WTC11 (cell line): ENCODE results near the gene CPLANE1. TPM values are rescaled to one million over a fixed set of nuclear protein-coding genes. Genes with fewer than 3 reads are reported as not detected.
"Not testable (repeated sequence)": the region's sequence is repeated elsewhere in the genome, so short reads cannot be mapped to it uniquely, and the experiment has no call there.

Experiments
- ATAC-seq: fragments of 200-7000 bp; cut with Tn5 transposase; 2 replicates; pipeline ENCODE4 v1.10.0; 2021; ENCODE audit warnings: mild to moderate bottlenecking, moderate library complexity
- CTCF ChIA-PET: fragments of 300-600 bp; sonication (Branson Sonifier 250); formaldehyde crosslinking; loops from one replicate; lab custom pipeline; 2021; ENCODE audit warnings: antibody characterized with exemption; lab: Charles Lee
- POLR2A ChIA-PET: fragments of 350-600 bp; sonication (Branson Sonifier 250); formaldehyde crosslinking; loops from one replicate; lab custom pipeline; 2021; ENCODE audit warnings: antibody characterized with exemption; lab: Charles Lee
- DNase-seq: peaks from one replicate; pipeline ENCODE4 v3.0.0; 2021; ENCODE audit warnings: low spot score
- H3K27ac Mint-ChIP-seq: 2 replicates; pipeline ENCODE4 v1.8.0; 2021; ENCODE audit warnings: mixed read lengths
- H3K27me3 Mint-ChIP-seq: 2 replicates; pipeline ENCODE4 v1.8.0; 2021; ENCODE audit warnings: low read depth, mild to moderate bottlenecking, moderate library complexity, mixed read lengths
- H3K36me3 Mint-ChIP-seq: 2 replicates; pipeline ENCODE4 v1.8.0; 2021; ENCODE audit warnings: mixed read lengths
- H3K4me1 Mint-ChIP-seq: 2 replicates; pipeline ENCODE4 v1.8.0; 2022; ENCODE audit warnings: mixed read lengths
- H3K4me3 Mint-ChIP-seq: 2 replicates; pipeline ENCODE4 v1.8.0; 2021; ENCODE audit warnings: mild to moderate bottlenecking, moderate library complexity, mixed read lengths
- H3K9me3 Mint-ChIP-seq: 2 replicates; pipeline ENCODE4 v1.8.0; 2021; ENCODE audit warnings: mixed read lengths
- ATF1 ChIP-seq: sonication (generic); formaldehyde crosslinking; IDR thresholded peaks from 2 replicates; pipeline ENCODE4 v1.8.1; 2023; ENCODE audit warnings: mild to moderate bottlenecking, moderate library complexity, missing genetic modification reagents
- ELF4 ChIP-seq: sonication (generic); formaldehyde crosslinking; IDR thresholded peaks from 2 replicates; pipeline ENCODE4 v1.8.1; 2022; ENCODE audit warnings: low read depth, mild to moderate bottlenecking, moderate library complexity, missing genetic modification reagents
- EMX1 ChIP-seq: fragments of 250-450 bp; sonication (Bioruptor Pico); IDR thresholded peaks from 2 replicates; pipeline ENCODE4 v1.8.0; 2021; ENCODE audit warnings: mild to moderate bottlenecking
- ETV6 ChIP-seq: sonication (generic); formaldehyde crosslinking; IDR thresholded peaks from 2 replicates; pipeline ENCODE4 v1.8.1; 2022; ENCODE audit warnings: mild to moderate bottlenecking, missing genetic modification reagents
- JAZF1 ChIP-seq: fragments of 250-450 bp; sonication (Bioruptor Pico); IDR thresholded peaks from 2 replicates; pipeline ENCODE4 v1.9.0; 2021; ENCODE audit warnings: moderate library complexity, mild to moderate bottlenecking, inconsistent platforms
- NFYB ChIP-seq: sonication (generic); formaldehyde crosslinking; conservative IDR thresholded peaks from 2 replicates; pipeline ENCODE4 v1.8.0; 2022; ENCODE audit warnings: low read depth, missing genetic modification reagents
- NR2C2 ChIP-seq: sonication (generic); formaldehyde crosslinking; IDR thresholded peaks from 2 replicates; pipeline ENCODE4 v1.8.0; 2022; ENCODE audit warnings: mild to moderate bottlenecking, missing genetic modification reagents
- OVOL2 ChIP-seq: fragments of 250-450 bp; sonication (Bioruptor Pico); IDR thresholded peaks from 2 replicates; pipeline ENCODE4 v1.9.0; 2021; ENCODE audit warnings: mild to moderate bottlenecking, borderline replicate concordance
- RELA ChIP-seq: sonication (generic); formaldehyde crosslinking; IDR thresholded peaks from 2 replicates; pipeline ENCODE4 v1.8.1; 2022; ENCODE audit warnings: missing genetic modification reagents, mild to moderate bottlenecking, borderline replicate concordance
- SOX15 ChIP-seq: fragments of 250-450 bp; sonication (Bioruptor Pico); IDR thresholded peaks from 2 replicates; pipeline ENCODE4 v1.9.0; 2021; ENCODE audit warnings: mild to moderate bottlenecking
- ZNF219 ChIP-seq: sonication (generic); formaldehyde crosslinking; IDR thresholded peaks from 2 replicates; pipeline ENCODE4 v1.8.0; 2023; ENCODE audit warnings: missing genetic modification reagents, mild to moderate bottlenecking, borderline replicate concordance
- ZNF671 ChIP-seq: fragments of 250-450 bp; sonication (Bioruptor Pico); IDR thresholded peaks from 2 replicates; pipeline ENCODE4 v1.8.0; 2021; ENCODE audit warnings: mild to moderate bottlenecking
- total RNA-seq: library from RNA; stranded (reverse); gene quantifications from 3 replicates; pipeline ENCODE4 v1.2.3, GENCODE V29; 2021
- TF ChIP-seq, protein P1 (sequence below): sonication (generic); formaldehyde crosslinking; IDR thresholded peaks from 2 replicates; pipeline ENCODE4 v1.8.1; 2022; ENCODE audit warnings: missing genetic modification reagents, borderline replicate concordance
- TF ChIP-seq, protein P2 (sequence below): sonication (generic); formaldehyde crosslinking; IDR thresholded peaks from 2 replicates; pipeline ENCODE4 v1.8.0; 2022; ENCODE audit warnings: mild to moderate bottlenecking, missing genetic modification reagents
- TF ChIP-seq, protein P3 (sequence below): sonication (generic); formaldehyde crosslinking; IDR thresholded peaks from 2 replicates; pipeline ENCODE4 v1.8.1; 2023; ENCODE audit warnings: mild to moderate bottlenecking, missing genetic modification reagents, moderate library complexity
- TF ChIP-seq, protein P4 (sequence below): fragments of 250-450 bp; sonication (Bioruptor Pico); IDR thresholded peaks from 2 replicates; pipeline ENCODE4 v1.9.0; 2021; ENCODE audit warnings: moderate library complexity, mild to moderate bottlenecking, inconsistent platforms, borderline replicate concordance
- TF ChIP-seq, protein P5 (sequence below): sonication (generic); formaldehyde crosslinking; IDR thresholded peaks from 2 replicates; pipeline ENCODE4 v1.8.1; 2022; ENCODE audit warnings: low read depth, missing genetic modification reagents, borderline replicate concordance
- TF ChIP-seq, protein P6 (sequence below): sonication (generic); formaldehyde crosslinking; IDR thresholded peaks from 2 replicates; pipeline ENCODE4 v1.8.1; 2023; ENCODE audit warnings: mild to moderate bottlenecking, missing genetic modification reagents, borderline replicate concordance

The CPLANE1 gene
- total RNA-seq, 1 experiment from 2014 or later, result 4.8 TPM

DNA sequence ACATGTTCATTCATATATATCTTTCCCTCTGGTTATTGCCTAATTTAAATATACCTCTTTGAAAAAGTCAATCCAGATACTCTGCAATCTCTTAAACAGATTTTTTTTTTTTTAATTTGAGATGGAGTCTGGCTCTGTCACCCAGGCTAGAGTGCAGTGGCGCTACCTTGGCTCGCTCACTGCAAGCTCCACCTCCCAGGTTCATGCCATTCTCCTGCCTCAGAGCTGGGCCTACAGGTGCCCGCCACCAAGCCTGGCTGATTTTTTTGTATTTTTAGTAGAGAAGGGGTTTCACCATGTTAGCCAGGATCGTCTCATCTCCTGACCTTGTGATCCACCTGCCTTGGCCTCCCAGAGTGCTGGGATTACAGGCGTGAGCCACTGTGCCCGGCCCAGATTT, 28.8 kb downstream of the CPLANE1 start:
- H3K4me1 Mint-ChIP-seq, ATAC-seq, POLR2A ChIA-PET, DNase-seq, H3K9me3 Mint-ChIP-seq, H3K36me3 Mint-ChIP-seq, H3K27ac Mint-ChIP-seq, CTCF ChIA-PET, H3K4me3 Mint-ChIP-seq, H3K27me3 Mint-ChIP-seq: not testable (repeated sequence)

DNA sequence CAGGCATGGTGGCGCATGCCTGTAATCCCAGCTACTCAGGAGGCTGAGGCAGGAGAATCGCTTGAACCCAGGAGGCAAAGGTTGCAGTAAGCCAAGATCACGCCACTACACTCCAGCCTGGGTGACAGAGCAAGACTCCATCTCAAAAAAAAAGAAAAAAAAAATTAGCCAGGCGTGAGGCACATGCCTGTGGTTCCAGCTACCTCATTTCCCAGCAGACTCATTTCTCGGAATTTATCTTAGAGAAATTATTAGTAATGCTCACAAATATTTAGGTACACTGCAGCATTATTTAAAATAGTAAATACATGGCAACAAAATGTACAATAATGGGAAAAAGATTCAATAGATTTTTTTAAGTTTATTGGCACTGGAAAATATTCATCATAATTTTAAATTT, 29.8 kb downstream of the CPLANE1 start:
- H3K27me3 Mint-ChIP-seq, H3K9me3 Mint-ChIP-seq, H3K4me3 Mint-ChIP-seq, H3K4me1 Mint-ChIP-seq, H3K27ac Mint-ChIP-seq, H3K36me3 Mint-ChIP-seq, DNase-seq, POLR2A ChIA-PET, ATAC-seq: not testable (repeated sequence)
- CTCF ChIA-PET, result interaction anchor here (0.7 kb wide), 1 partner anchor 480 kb away, joined by 4 read pairs; no protein-coding TSS in a partner anchor

DNA sequence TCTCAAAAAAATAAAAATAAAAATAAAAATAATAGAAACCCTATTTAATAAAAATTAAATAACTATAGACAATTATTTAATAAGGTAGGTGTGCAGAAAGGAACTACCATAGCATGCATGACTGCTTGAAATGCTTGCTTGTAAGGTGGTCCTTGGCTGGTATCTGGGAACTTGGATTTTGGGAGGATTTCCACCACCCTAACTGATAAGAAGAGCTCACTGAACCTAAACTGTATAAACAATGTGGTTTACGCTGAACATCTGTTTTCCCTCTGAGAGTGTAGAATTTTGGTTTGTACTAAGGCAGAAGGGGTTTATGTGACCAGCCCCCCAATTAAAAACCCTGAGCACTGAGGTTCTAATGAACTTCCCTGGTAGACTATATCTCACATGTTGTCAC, 31.2 kb downstream of the CPLANE1 start:
- DNase-seq, result no peak
- no peaks in the 10 kb centered on the region for H3K36me3 Mint-ChIP-seq
- H3K9me3 Mint-ChIP-seq, result no peaks in the 10 kb centered on the region
- no peaks in the 10 kb centered on the region for H3K27me3 Mint-ChIP-seq
- no peak for TF ChIP-seq NR2C2 (CRISPR knock-in tag)
- TF ChIP-seq, protein P1, sequence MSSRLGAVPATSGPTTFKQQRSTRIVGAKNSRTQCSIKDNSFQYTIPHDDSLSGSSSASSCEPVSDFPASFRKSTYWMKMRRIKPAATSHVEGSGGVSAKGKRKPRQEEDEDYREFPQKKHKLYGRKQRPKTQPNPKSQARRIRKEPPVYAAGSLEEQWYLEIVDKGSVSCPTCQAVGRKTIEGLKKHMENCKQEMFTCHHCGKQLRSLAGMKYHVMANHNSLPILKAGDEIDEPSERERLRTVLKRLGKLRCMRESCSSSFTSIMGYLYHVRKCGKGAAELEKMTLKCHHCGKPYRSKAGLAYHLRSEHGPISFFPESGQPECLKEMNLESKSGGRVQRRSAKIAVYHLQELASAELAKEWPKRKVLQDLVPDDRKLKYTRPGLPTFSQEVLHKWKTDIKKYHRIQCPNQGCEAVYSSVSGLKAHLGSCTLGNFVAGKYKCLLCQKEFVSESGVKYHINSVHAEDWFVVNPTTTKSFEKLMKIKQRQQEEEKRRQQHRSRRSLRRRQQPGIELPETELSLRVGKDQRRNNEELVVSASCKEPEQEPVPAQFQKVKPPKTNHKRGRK (CRISPR knock-in tag), result no peak
- TF ChIP-seq ZNF219 (CRISPR knock-in tag), result no peak
- TF ChIP-seq, protein P2, sequence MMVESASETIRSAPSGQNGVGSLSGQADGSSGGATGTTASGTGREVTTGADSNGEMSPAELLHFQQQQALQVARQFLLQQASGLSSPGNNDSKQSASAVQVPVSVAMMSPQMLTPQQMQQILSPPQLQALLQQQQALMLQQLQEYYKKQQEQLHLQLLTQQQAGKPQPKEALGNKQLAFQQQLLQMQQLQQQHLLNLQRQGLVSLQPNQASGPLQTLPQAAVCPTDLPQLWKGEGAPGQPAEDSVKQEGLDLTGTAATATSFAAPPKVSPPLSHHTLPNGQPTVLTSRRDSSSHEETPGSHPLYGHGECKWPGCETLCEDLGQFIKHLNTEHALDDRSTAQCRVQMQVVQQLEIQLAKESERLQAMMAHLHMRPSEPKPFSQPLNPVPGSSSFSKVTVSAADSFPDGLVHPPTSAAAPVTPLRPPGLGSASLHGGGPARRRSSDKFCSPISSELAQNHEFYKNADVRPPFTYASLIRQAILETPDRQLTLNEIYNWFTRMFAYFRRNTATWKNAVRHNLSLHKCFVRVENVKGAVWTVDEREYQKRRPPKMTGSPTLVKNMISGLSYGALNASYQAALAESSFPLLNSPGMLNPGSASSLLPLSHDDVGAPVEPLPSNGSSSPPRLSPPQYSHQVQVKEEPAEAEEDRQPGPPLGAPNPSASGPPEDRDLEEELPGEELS (CRISPR knock-in tag), result no peak
- TF ChIP-seq, protein P3, sequence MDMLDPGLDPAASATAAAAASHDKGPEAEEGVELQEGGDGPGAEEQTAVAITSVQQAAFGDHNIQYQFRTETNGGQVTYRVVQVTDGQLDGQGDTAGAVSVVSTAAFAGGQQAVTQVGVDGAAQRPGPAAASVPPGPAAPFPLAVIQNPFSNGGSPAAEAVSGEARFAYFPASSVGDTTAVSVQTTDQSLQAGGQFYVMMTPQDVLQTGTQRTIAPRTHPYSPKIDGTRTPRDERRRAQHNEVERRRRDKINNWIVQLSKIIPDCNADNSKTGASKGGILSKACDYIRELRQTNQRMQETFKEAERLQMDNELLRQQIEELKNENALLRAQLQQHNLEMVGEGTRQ (CRISPR knock-in tag), result no peak
- TF ChIP-seq JAZF1 (CRISPR knock-in tag), result no peak
- no peak for TF ChIP-seq EMX1 (CRISPR knock-in tag)
- TF ChIP-seq SOX15, result no peak
- no peak for TF ChIP-seq OVOL2
- no peak for TF ChIP-seq ZNF671 (CRISPR knock-in tag)
- no peak for TF ChIP-seq ETV6 (CRISPR knock-in tag)
- TF ChIP-seq, protein P4, sequence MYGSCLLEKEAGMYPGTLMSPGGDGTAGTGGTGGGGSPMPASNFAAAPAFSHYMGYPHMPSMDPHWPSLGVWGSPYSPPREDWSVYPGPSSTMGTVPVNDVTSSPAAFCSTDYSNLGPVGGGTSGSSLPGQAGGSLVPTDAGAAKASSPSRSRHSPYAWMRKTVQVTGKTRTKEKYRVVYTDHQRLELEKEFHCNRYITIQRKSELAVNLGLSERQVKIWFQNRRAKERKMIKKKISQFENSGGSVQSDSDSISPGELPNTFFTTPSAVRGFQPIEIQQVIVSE, result no peak
- TF ChIP-seq NFYB (CRISPR knock-in tag), result no peak
- no peak for TF ChIP-seq RELA (CRISPR knock-in tag)
- TF ChIP-seq ATF1, result no peak
- H3K4me3 Mint-ChIP-seq, result no peak overlapping the region
- ATAC-seq, result no peak
- ChIA-PET POLR2A (no interaction called here), CTCF (no interaction called here)
- H3K4me1 Mint-ChIP-seq, result no peaks in the 10 kb centered on the region
- no peak overlapping the region for H3K27ac Mint-ChIP-seq

DNA sequence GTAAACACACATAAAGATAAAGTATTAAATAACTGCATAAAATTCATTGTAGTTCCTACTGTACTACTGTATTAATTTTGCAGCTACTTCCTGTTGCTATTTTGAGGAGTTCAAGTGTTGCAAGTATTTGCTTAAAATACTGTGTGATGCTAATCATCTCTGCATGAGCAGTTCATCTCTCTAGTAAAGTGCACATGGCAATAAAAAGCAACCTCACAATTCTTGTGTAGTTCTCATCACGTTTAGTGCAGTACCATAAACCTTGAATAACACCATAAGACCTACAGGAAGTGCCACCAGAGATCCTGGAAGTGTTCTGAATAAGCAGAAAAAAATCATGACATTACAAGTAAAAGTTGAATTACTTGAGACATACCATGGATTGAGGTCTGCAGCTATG, 34.6 kb downstream of the CPLANE1 start:
- no peak for DNase-seq
- Mint-ChIP-seq H3K4me1 (peaks cover 5% of the 10 kb centered on the region; the same call in 1 of the 2 replicates), H3K36me3 (no peaks in the 10 kb centered on the region), H3K27ac (no peak overlapping the region), H3K27me3 (no peaks in the 10 kb centered on the region), H3K4me3 (no peak overlapping the region), H3K9me3 (no peaks in the 10 kb centered on the region)
- no peak for ATAC-seq
- ChIA-PET CTCF (no interaction called here), POLR2A (no interaction called here)
- TF ChIP-seq, protein P5, sequence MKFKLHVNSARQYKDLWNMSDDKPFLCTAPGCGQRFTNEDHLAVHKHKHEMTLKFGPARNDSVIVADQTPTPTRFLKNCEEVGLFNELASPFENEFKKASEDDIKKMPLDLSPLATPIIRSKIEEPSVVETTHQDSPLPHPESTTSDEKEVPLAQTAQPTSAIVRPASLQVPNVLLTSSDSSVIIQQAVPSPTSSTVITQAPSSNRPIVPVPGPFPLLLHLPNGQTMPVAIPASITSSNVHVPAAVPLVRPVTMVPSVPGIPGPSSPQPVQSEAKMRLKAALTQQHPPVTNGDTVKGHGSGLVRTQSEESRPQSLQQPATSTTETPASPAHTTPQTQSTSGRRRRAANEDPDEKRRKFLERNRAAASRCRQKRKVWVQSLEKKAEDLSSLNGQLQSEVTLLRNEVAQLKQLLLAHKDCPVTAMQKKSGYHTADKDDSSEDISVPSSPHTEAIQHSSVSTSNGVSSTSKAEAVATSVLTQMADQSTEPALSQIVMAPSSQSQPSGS (CRISPR knock-in tag), result no peak
- TF ChIP-seq, protein P6, sequence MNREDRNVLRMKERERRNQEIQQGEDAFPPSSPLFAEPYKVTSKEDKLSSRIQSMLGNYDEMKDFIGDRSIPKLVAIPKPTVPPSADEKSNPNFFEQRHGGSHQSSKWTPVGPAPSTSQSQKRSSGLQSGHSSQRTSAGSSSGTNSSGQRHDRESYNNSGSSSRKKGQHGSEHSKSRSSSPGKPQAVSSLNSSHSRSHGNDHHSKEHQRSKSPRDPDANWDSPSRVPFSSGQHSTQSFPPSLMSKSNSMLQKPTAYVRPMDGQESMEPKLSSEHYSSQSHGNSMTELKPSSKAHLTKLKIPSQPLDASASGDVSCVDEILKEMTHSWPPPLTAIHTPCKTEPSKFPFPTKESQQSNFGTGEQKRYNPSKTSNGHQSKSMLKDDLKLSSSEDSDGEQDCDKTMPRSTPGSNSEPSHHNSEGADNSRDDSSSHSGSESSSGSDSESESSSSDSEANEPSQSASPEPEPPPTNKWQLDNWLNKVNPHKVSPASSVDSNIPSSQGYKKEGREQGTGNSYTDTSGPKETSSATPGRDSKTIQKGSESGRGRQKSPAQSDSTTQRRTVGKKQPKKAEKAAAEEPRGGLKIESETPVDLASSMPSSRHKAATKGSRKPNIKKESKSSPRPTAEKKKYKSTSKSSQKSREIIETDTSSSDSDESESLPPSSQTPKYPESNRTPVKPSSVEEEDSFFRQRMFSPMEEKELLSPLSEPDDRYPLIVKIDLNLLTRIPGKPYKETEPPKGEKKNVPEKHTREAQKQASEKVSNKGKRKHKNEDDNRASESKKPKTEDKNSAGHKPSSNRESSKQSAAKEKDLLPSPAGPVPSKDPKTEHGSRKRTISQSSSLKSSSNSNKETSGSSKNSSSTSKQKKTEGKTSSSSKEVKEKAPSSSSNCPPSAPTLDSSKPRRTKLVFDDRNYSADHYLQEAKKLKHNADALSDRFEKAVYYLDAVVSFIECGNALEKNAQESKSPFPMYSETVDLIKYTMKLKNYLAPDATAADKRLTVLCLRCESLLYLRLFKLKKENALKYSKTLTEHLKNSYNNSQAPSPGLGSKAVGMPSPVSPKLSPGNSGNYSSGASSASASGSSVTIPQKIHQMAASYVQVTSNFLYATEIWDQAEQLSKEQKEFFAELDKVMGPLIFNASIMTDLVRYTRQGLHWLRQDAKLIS (CRISPR knock-in tag), result no peak
- TF ChIP-seq, protein P2 (CRISPR knock-in tag), result no peak
- TF ChIP-seq ELF4 (CRISPR knock-in tag), result no peak
